ENCODE measurements around the gene ADCK1. TPM values are rescaled to one million over a fixed set of nuclear protein-coding genes. Genes with fewer than 3 reads are reported as not detected.

Gene ADCK1
- total and polyA plus RNA-seq, 2 donors (not counting 1 experiment from before 2014, with no cell fraction given): 10.6 to 18.3 TPM

DNA sequence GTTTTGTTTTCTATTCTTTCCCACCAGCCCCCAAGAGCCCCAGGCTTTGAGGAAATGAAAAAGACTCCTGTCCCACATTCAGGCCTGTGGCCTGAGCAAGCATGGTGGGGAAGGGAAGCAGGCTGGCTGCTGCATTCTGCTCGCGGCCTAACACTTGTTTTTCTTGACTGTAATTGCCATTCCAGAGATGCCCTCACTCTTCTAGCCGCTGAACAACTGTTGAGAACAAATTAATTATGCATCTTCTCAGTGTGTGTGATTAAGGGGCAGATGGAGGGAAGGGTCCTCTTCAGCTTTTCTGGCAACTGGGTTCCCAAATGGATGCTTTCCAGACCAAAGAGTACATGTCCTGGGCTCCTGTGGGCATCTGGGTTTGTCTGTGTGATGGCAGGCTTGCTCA lies 43.3 kb downstream of the ADCK1 start:
- Histone ChIP-seq H4K20me1 (ENCODE audit: control insufficient read depth, insufficient read depth, low read length, poor library complexity, severe bottlenecking) (no peaks in the 10 kb centered on the region), H3K27ac (ENCODE audit: low read length in 2 of 2) (no peak overlapping the region), H3K27me3 (replicated peaks in 1 of 4; ENCODE audit: control extremely low read depth in 1 of 4, control insufficient read depth in 3 of 4, insufficient read depth in 4 of 4, low read length in 3 of 4) (no peaks in the 10 kb centered on the region), H3K9me3 (ENCODE audit: control extremely low read depth in 1 of 3, control insufficient read depth in 2 of 3, insufficient read depth in 1 of 3, low read length in 2 of 3) (no peaks in the 10 kb centered on the region), H3K4me2 (replicated peaks; ENCODE audit: low read depth, low read length, poor library complexity, severe bottlenecking) (no peak overlapping the region), H3K36me3 (replicated peaks in 1 of 2; ENCODE audit: control extremely low read depth in 1 of 2, control insufficient read depth in 1 of 2, extremely low read depth in 1 of 2, insufficient read depth in 2 of 2, low read length in 1 of 2) (no peaks in the 10 kb centered on the region), H3K9ac (ENCODE audit: low read length) (no peak overlapping the region), H2AFZ (ENCODE audit: insufficient read depth, low read depth, low read length, poor library complexity, severe bottlenecking) (no peak overlapping the region), H3K4me3 (ENCODE audit: control extremely low read depth in 1 of 5, extremely low read depth in 1 of 5, insufficient read depth in 1 of 5, low read depth in 2 of 5, low read length in 4 of 5) (no peak overlapping the region), H3K4me1 (ENCODE audit: control insufficient read depth in 2 of 2, insufficient read depth in 2 of 2, low read length in 2 of 2) (no peaks in the 10 kb centered on the region), H3K79me2 (ENCODE audit: control insufficient read depth, insufficient read depth, low read length) (no peaks in the 10 kb centered on the region)
- no peaks in the 10 kb centered on the region for H3K9me3 Mint-ChIP-seq (ENCODE audit: insufficient read depth)
- intact Hi-C loops (cut with micrococcal nuclease): no loop called here
- no peak for TF ChIP-seq EZH2 (IDR thresholded peaks at IDR 0.05; ENCODE audit: borderline replicate concordance, insufficient read depth, low read depth, low read length, poor library complexity, severe bottlenecking)
- TF ChIP-seq, protein P1, sequence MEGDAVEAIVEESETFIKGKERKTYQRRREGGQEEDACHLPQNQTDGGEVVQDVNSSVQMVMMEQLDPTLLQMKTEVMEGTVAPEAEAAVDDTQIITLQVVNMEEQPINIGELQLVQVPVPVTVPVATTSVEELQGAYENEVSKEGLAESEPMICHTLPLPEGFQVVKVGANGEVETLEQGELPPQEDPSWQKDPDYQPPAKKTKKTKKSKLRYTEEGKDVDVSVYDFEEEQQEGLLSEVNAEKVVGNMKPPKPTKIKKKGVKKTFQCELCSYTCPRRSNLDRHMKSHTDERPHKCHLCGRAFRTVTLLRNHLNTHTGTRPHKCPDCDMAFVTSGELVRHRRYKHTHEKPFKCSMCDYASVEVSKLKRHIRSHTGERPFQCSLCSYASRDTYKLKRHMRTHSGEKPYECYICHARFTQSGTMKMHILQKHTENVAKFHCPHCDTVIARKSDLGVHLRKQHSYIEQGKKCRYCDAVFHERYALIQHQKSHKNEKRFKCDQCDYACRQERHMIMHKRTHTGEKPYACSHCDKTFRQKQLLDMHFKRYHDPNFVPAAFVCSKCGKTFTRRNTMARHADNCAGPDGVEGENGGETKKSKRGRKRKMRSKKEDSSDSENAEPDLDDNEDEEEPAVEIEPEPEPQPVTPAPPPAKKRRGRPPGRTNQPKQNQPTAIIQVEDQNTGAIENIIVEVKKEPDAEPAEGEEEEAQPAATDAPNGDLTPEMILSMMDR (IDR thresholded peaks at IDR 0.05): no peak
- no peaks in the 10 kb centered on the region for H3K27me3 Mint-ChIP-seq
- no peaks in the 10 kb centered on the region for H3K4me1 Mint-ChIP-seq
- no peak overlapping the region for H3K27ac Mint-ChIP-seq
- ChIA-PET POLR2A (no interaction called here), CTCF (no interaction called here)
- DNase-seq: no peak
- H3K4me3 Mint-ChIP-seq: no peak overlapping the region
- no peak for ATAC-seq (ENCODE audit: low read depth)
- no CpG with 5 or more reads among the region's 3 CpGs for WGBS (ENCODE audit: insufficient coverage)

- H3K27me3 Mint-ChIP-seq: no peaks in the 10 kb centered on the region
- no peaks in the 10 kb centered on the region for H3K9me3 ChIP-seq (ENCODE audit: control extremely low read depth in 1 of 3, control insufficient read depth in 2 of 3, insufficient read depth in 1 of 3, low read length in 2 of 3)
- no peak overlapping the region for H3K9ac ChIP-seq (ENCODE audit: low read length)
- ChIA-PET CTCF (no interaction called here), POLR2A (no interaction called here)
- H3K9me3 Mint-ChIP-seq (ENCODE audit: insufficient read depth): no peaks in the 10 kb centered on the region
- no peaks in the 10 kb centered on the region for H3K79me2 ChIP-seq (ENCODE audit: control insufficient read depth, insufficient read depth, low read length)
- no peak for DNase-seq
- no peak overlapping the region for H3K4me3 ChIP-seq (ENCODE audit: control extremely low read depth in 1 of 5, extremely low read depth in 1 of 5, insufficient read depth in 1 of 5, low read depth in 2 of 5, low read length in 4 of 5)
- no peaks in the 10 kb centered on the region for H3K4me1 ChIP-seq (ENCODE audit: control insufficient read depth in 2 of 2, insufficient read depth in 2 of 2, low read length in 2 of 2)
- no peak overlapping the region for H3K27ac Mint-ChIP-seq
- no peaks in the 10 kb centered on the region for H4K20me1 ChIP-seq (ENCODE audit: control insufficient read depth, insufficient read depth, low read length, poor library complexity, severe bottlenecking)
- TF ChIP-seq, protein P1 (IDR thresholded peaks at IDR 0.05): no peak
- no peak for TF ChIP-seq EZH2 (IDR thresholded peaks at IDR 0.05; ENCODE audit: borderline replicate concordance, insufficient read depth, low read depth, low read length, poor library complexity, severe bottlenecking)
- no peak overlapping the region for H3K27ac ChIP-seq (ENCODE audit: low read length in 2 of 2)
- ATAC-seq (ENCODE audit: low read depth): no peak
- no peak overlapping the region for H3K4me3 Mint-ChIP-seq
- no CpG with 5 or more reads among the region's 1 CpG for WGBS (ENCODE audit: insufficient coverage)
- no peaks in the 10 kb centered on the region for H3K4me1 Mint-ChIP-seq
- H2AFZ ChIP-seq (ENCODE audit: insufficient read depth, low read depth, low read length, poor library complexity, severe bottlenecking): no peak overlapping the region
- H3K27me3 ChIP-seq (replicated peaks in 1 of 4; ENCODE audit: control extremely low read depth in 1 of 4, control insufficient read depth in 3 of 4, insufficient read depth in 4 of 4, low read length in 3 of 4): no peaks in the 10 kb centered on the region
- intact Hi-C loops (cut with micrococcal nuclease): no loop called here
- H3K36me3 ChIP-seq (replicated peaks in 1 of 2; ENCODE audit: control extremely low read depth in 1 of 2, control insufficient read depth in 1 of 2, extremely low read depth in 1 of 2, insufficient read depth in 2 of 2, low read length in 1 of 2): no peaks in the 10 kb centered on the region
- H3K4me2 ChIP-seq (replicated peaks; ENCODE audit: low read depth, low read length, poor library complexity, severe bottlenecking): no peak overlapping the region
Measured at GRCh38 chr14:77843651-77844050, 43.7 kb downstream of the ADCK1 start.

Measured in B cell (primary cell).